ENCODE measurements around the gene CDC25B. TPM values are rescaled to one million over a fixed set of nuclear protein-coding genes. Genes with fewer than 3 reads are reported as not detected.
A peak's percentile ranks its signal among the peaks of the same experiment; 100 is the strongest.

Gene CDC25B
- total and polyA plus RNA-seq, 2 of the 13 experiments (the other 11 are each of a cell fraction or from before 2014, with no cell fraction given): 14.5 to 19.4 TPM

- WGBS (ENCODE audit: low lambda C conversion rate): 96% methylated on average over 8 of the region's 8 CpGs
- BruUV-seq (replicated peaks): no TSS peak
- H3K9ac ChIP-seq (ENCODE audit: insufficient read depth, low read depth, low read length): no peak overlapping the region
- FAIRE-seq (peak; percentile 4), ATAC-seq (no peak), DNase-seq (ENCODE audit: low spot score) (no peak)
- ChIA-PET POLR2A (interaction anchor here (1.3 kb wide), 1 partner anchor 17 kb away, joined by 3 read pairs; the partner anchor contains the start of gene SPEF1), CTCF (ENCODE audit: low intra/inter-chr PET ratio, low total read pairs) (no interaction called here)
- in situ Hi-C loops (cut with HindIII; ENCODE audit: extremely low pct_ligation_motif_present, low pct_unique_long_range_greater_than_20kb) (no loop called here), intact Hi-C loops (cut with micrococcal nuclease; ENCODE audit: unreplicated experiment) (no loop called here)
- no peaks in the 10 kb centered on the region for H4K20me1 ChIP-seq (ENCODE audit: insufficient read depth, low read length)
- no peaks in the 10 kb centered on the region for H3K27me3 ChIP-seq (ENCODE audit: control insufficient read depth in 1 of 2, insufficient read depth in 2 of 2, low read length in 2 of 2)
- no peak overlapping the region for H3K27ac ChIP-seq (ENCODE audit: extremely low read length, insufficient read depth, low read length)
- no peaks in the 10 kb centered on the region for H3K9me3 ChIP-seq (ENCODE audit: low read length)
- no peak overlapping the region for H3K4me3 ChIP-seq (replicated peaks in 1 of 3; ENCODE audit: insufficient read depth in 1 of 3, low read depth in 2 of 3, low read length in 3 of 3)
- H3K4me1 ChIP-seq (ENCODE audit: insufficient read depth, low read length): peaks cover 48% of the 10 kb centered on the region
- H3K79me2 ChIP-seq (ENCODE audit: insufficient read depth, low read length): peaks cover 24% of the 10 kb centered on the region
- no peak overlapping the region for H2AFZ ChIP-seq (ENCODE audit: low read length)
- H3K36me3 ChIP-seq (replicated peaks in 1 of 2; ENCODE audit: control insufficient read depth in 1 of 2, insufficient read depth in 2 of 2, low read length in 2 of 2): peaks cover 12 to 14% of the 10 kb centered on the region in 2 experiments; a peak in 4 of 5 replicates
- no peak overlapping the region for H3K4me2 ChIP-seq (ENCODE audit: low read depth, low read length)
- TF ChIP-seq HES4 (CRISPR knock-in tag; IDR thresholded peaks at IDR 0.05; ENCODE audit: borderline replicate concordance) (peak; percentile 52; the same call in 1 of the 2 replicates), RNF2 (conservative IDR thresholded peaks at IDR 0.05; ENCODE audit: low read depth) (no peak), ZNF224 (CRISPR knock-in tag; IDR thresholded peaks at IDR 0.05) (no peak), AKAP8 (CRISPR knock-in tag; IDR thresholded peaks at IDR 0.05) (0 out of 2 replicates have a peak, but pooled peaks have one; percentile 36), SIN3B (IDR thresholded peaks at IDR 0.05; ENCODE audit: low read length) (no peak), POLR2AphosphoS5 (IDR thresholded peaks at IDR 0.05; ENCODE audit: low read depth, low read length) (no peak), ZNF263 (CRISPR knock-in tag; IDR thresholded peaks at IDR 0.05) (no peak), NRL (CRISPR knock-in tag; IDR thresholded peaks at IDR 0.05; ENCODE audit: borderline replicate concordance) (peak; percentile 22; the same call in 1 of the 2 replicates), NFIB (CRISPR knock-in tag; IDR thresholded peaks at IDR 0.05; ENCODE audit: borderline replicate concordance) (peak; percentile 78; the same call in 1 of the 2 replicates), CC2D1A (CRISPR knock-in tag; IDR thresholded peaks at IDR 0.05) (no peak), RXRA (CRISPR knock-in tag; IDR thresholded peaks at IDR 0.05) (peak; percentile 25; the same call in 1 of the 2 replicates), KLF13 (CRISPR knock-in tag; IDR thresholded peaks at IDR 0.05) (0 out of 2 replicates have a peak, but pooled peaks have one; percentile 69), HNRNPL (IDR thresholded peaks at IDR 0.05; ENCODE audit: low read depth, low read length) (0 out of 2 replicates have a peak, but pooled peaks have one; percentile 19), AGO2 (optimal IDR thresholded peaks at IDR 0.05; ENCODE audit: low read depth, low read length) (peak; percentile 31), ZNF605 (CRISPR knock-in tag; IDR thresholded peaks at IDR 0.05) (peak; percentile 25; the same call in 1 of the 2 replicates), HIC2 (CRISPR knock-in tag; IDR thresholded peaks at IDR 0.05; ENCODE audit: low read depth) (peak; percentile 69), HNF4G (IDR thresholded peaks at IDR 0.05; ENCODE audit: borderline replicate concordance, low read depth, low read length) (peak; percentile 27; the same call in 1 of the 2 replicates), HNF4G (CRISPR knock-in tag; IDR thresholded peaks at IDR 0.05; ENCODE audit: borderline replicate concordance, low read depth) (no peak), ZNF687 (CRISPR knock-in tag; IDR thresholded peaks at IDR 0.05) (peak; percentile 45)
These were observed 32.2 kb upstream of the CDC25B start for GRCh38 chr20:3763671-3764601.

All from HepG2 (cell line).